Spleen (tissue), 11 donors: Measurements from ENCODE around the gene ADCY4. TPM values are rescaled to one million over a fixed set of nuclear protein-coding genes. Genes with fewer than 3 reads are reported as not detected.

ENCODE experiments used
- DNase-seq: peaks from one replicate; pipeline ENCODE4 v3.0.0-alpha.2; 2020
- H3K27ac ChIP-seq, 8 donors: fragments of 200-600 bp; sonication (generic) in 7 of 8; 1 replicate in 4 of 8; 2 replicates in 4 of 8; pipeline versions ENCODE4 v1.5.0 to v1.8.0; 2016 to 2021; ENCODE audit warnings: inconsistent platforms in 4 of 8, mild to moderate bottlenecking in 4 of 8, moderate library complexity in 1 of 8
- H3K27me3 ChIP-seq, 7 donors: fragments of 200-600 bp; sonication (generic) in 6 of 7; replicated peaks in 1 of 7; 1 replicate in 4 of 7; 2 replicates in 3 of 7; pipeline versions ENCODE4 v1.5.0 to v1.8.0; 2016 to 2021; ENCODE audit warnings: inconsistent platforms in 3 of 7, mild to moderate bottlenecking in 1 of 7
- H3K36me3 ChIP-seq, 6 donors: fragments of 200-600 bp; sonication (generic) in 5 of 6; 1 replicate in 4 of 6; 2 replicates in 2 of 6; pipeline versions ENCODE4 v1.5.0 to v1.8.0; 2016 to 2021; ENCODE audit warnings: inconsistent platforms in 2 of 6
- H3K4me1 ChIP-seq, 6 donors: fragments of 200-600 bp; sonication (generic) in 5 of 6; 1 replicate in 3 of 6; 2 replicates in 3 of 6; pipeline versions ENCODE4 v1.5.0 to v1.8.0; 2016 to 2021; ENCODE audit warnings: inconsistent platforms in 3 of 6
- H3K4me3 ChIP-seq, 8 donors: fragments of 200-600 bp; sonication (generic) in 7 of 8; 1 replicate in 4 of 8; 2 replicates in 4 of 8; pipeline versions ENCODE4 v1.5.0 to v1.8.0; 2016 to 2021; ENCODE audit warnings: inconsistent platforms in 4 of 8, mild to moderate bottlenecking in 4 of 8, moderate library complexity in 2 of 8
- H3K9me3 ChIP-seq, 8 donors: fragments of 200-600 bp; sonication (generic) in 7 of 8; 1 replicate in 4 of 8; 2 replicates in 4 of 8; pipeline versions ENCODE4 v1.5.0 to v1.8.0; 2016 to 2021; ENCODE audit warnings: inconsistent platforms in 4 of 8
- CTCF ChIP-seq, 11 experiments: fragments of 200-600 bp in 7 of 11; fragments of 450-650 bp in 4 of 11; sonication (generic) in 4 of 11; IDR thresholded peaks in 8 of 11; conservative IDR thresholded peaks in 3 of 11; 1 replicate in 7 of 11; 2 replicates in 4 of 11; pipeline versions ENCODE4 v1.4.0 to v1.8.0; 2016 to 2021; ENCODE audit warnings: antibody characterized with exemption in 11 of 11, inconsistent platforms in 4 of 11, mild to moderate bottlenecking in 1 of 11
- POLR2A ChIP-seq, 3 donors: fragments of 450-650 bp; IDR thresholded peaks; one replicate each; pipeline ENCODE4 v1.5.1; 2017; ENCODE audit warnings: antibody characterized with exemption in 3 of 3, mild to moderate bottlenecking in 1 of 3
- POLR2AphosphoS5 ChIP-seq, 3 donors: sonication (generic); formaldehyde crosslinking; IDR thresholded peaks; one replicate each; pipeline ENCODE4 v1.5.1; 2017; ENCODE audit warnings: antibody characterized with exemption in 3 of 3
- WGBS, 5 donors: extraction: QIAGEN DNeasy Blood & Tissue Kit in 3 of 5; methylation state at CpG; one replicate each; pipeline versions ENCODE4 v1.1.5 to v1.1.7; 2013 to 2018; 5-methylcytosine and 5-hydroxymethylcytosine counted together
- intact Hi-C: fragments of 100-400 bp; cut with DNase I; formaldehyde crosslinking; loops from one replicate; pipeline ENCODE4 v1.15.0; 2023; ENCODE audit warnings: low total_unique reads
- polyA plus RNA-seq, 3 donors: library from polyadenylated mRNA; stranded (reverse); fragments of 200-250 nt; gene quantifications; one replicate each; pipeline ENCODE4 v1.2.1, GENCODE V29; 2013
- total RNA-seq, 7 donors: library from RNA; depleted of rRNA in 3 of 7; stranded (reverse); fragments of >200 nt in 3 of 7; fragmentation: NEBNext Ultra II Directional in 4 of 7; extraction: Animal tissue kit (Norgen Biotek cat#: 25700) in 4 of 7; gene quantifications; one replicate each; pipeline versions ENCODE4 v1.1.0 to v1.2.1, GENCODE V29; 2016 to 2021
- donor health status: healthy with polysubstance abuse.
- donor health status: DM: no; HTN: no; CAD: no; lungs with moderate emphysema.
- donor health status: DM: no; HTN: no; CAD: no.
- donor health status: Bipolar disorder and iron deficiency.
- donor health status: healthy.
- donor health status: DM: no; HTN: no; CAD: no.
- donor health status: DM: yes; HTN: yes; CAD: no.

ADCY4 gene
- total and polyA plus RNA-seq, 10 donors: 13.0 to 114 (median 56.7) TPM

DNA sequence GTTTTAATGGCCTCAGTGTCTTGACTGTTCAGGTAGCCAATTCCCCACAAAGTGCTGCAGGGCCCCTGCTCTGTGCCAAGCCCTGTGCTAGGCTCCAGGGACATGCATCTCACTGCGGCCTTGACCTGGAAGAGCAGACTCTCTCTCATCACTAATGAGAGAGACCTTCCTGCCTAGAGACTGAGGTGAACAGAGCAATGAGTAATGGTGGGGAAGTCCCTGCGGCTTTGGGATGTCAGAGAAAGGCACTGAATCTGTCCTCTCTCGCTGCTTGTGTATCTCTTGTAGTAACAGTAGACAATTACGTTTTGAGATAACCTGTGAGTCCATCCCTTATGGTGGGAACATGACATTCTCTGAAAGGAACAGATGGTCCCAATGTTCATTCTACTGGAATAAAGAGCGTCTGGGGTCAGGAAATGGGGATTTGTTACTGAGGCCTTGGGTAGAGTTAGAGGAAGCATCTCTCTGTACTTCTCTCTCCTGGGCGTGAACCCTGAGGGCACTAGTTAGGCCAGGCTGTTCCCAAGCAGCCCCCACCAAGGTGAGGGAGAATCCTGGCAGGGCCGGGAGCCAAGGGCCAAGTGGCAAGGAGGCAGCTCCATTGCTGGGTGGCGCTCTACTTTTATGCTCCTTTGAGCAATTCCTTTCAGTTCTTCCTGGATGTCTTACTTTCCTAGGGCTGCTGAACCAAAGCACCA, 46.6 kb upstream of the ADCY4 start:
- Histone ChIP-seq H3K36me3 (no peaks in the 10 kb centered on the region), H3K27ac (no peak overlapping the region), H3K4me1 (no peaks in the 10 kb centered on the region), H3K4me3 (no peak overlapping the region), H3K27me3 (peaks cover 0 to 4% (median 0%) of the 10 kb centered on the region in 7 donors), H3K9me3 (no peaks in the 10 kb centered on the region)
- no peak for DNase-seq
- no peak for TF ChIP-seq CTCF (IDR thresholded peaks at IDR 0.05 in 8 of 11, conservative IDR thresholded peaks at IDR 0.05 in 3 of 11)
- intact Hi-C loops: no loop called here
- 63 to 86% (median 81%) methylated on average over 7 to 8 of the region's 8 CpGs for WGBS, 5 donors

DNA sequence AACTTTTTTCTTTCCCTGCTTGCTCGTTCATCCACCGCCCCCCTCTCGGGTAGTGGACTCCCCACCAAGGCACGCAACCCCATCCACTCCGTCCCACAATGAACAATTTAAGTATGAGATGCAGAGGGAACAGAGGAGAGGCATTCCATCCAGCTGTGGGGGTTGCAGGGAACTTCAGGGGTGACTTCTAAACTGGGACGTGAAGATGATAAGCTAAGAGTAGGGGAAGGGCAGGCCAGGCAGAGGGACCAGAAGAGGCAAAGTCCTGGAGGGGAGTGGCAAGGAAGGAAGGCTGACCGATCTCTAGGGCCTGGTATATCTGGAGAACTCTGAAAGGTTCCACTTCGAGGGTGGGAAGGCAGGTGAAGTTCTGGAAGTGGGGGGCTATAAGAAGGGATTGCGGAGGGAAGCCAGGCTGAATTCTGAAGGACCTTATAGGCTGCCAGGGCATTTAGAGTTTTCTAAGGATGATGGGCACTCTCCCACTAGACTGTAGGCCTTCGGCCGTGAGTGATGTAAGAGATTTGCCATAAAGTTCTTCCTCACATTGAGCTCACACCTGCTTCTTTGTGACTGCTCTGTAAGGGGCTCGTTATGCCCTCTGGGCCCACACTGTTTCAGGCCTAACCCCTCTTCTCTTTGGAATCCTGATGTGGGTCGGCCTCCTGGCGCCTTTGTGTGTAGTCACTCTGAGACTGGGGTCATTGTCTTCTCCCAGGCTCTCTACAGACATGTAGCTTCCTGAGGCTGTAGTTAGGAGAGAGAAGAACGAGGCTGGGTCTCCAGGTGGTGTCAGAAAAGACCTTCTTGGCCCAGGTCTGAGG, 45.2 kb upstream of the ADCY4 start:
- WGBS, 5 donors: 79 to 85% (median 84%) methylated on average over 15 of the region's 15 CpGs
- H3K4me1 ChIP-seq: no peaks in the 10 kb centered on the region
- H3K4me3 ChIP-seq: no peak overlapping the region
- no peak for TF ChIP-seq POLR2AphosphoS5 (IDR thresholded peaks at IDR 0.05)
- TF ChIP-seq CTCF (IDR thresholded peaks at IDR 0.05 in 8 of 11, conservative IDR thresholded peaks at IDR 0.05 in 3 of 11): no peak
- TF ChIP-seq POLR2A (IDR thresholded peaks at IDR 0.05): no peak
- H3K27me3 ChIP-seq: peaks cover 0 to 10% (median 0%) of the 10 kb centered on the region in 7 donors
- no peaks in the 10 kb centered on the region for H3K36me3 ChIP-seq
- H3K27ac ChIP-seq: no peak overlapping the region
- H3K9me3 ChIP-seq: no peaks in the 10 kb centered on the region
- intact Hi-C loops: no loop called here
- no peak for DNase-seq

DNA sequence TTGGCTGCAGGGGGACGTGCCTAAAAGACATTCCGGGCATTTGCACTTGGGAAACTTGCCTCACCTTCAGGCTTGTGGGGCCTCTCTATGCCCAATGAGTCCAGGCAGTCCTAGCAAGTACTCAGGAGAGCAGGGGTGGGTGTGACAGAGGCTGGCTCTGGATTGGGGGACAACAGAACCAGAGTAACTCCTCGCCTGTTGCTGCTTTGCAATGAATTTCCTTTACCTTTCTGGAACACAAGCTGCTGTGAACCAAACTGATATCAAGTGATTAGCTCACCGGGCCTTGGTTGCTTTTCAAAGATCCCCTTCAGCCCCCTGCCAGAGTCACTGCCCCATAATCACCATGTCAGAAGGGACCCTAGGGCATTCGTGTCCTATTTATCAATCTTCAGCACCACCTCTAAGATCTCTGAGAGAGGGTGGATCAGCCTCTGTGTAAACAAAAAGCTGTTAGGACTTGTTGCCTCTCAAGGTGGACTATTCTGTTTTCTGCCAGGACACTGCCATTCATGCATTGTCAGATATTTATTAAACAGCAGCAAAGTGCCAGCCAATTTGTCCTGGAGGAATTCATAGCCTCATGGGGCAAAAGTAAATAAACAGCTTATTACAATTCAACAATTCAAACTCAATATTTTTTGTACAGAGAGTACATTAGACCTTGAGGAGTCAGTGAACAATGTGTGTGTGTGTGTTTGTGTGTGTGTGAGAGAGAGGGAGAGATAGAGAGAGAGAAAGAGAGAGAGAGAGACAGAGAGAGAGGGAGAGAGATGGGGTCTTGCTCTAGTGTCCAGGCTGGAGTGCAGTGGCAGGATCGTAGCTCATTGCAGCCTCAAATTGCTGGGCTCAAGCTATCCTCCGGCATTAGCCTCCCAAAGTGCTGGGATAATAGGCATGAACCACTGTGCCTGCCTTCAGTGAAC, 44.4 kb upstream of the ADCY4 start:
- 79 to 91% (median 88%) methylated on average over 7 of the region's 7 CpGs for WGBS, 5 donors

More for the DNA sequence above, 44.4 kb upstream of the ADCY4 start:
- Histone ChIP-seq H3K4me1 (no peaks in the 10 kb centered on the region), H3K36me3 (no peaks in the 10 kb centered on the region), H3K27me3 (peaks cover 0 to 10% (median 0%) of the 10 kb centered on the region in 7 donors), H3K27ac (no peak overlapping the region), H3K4me3 (no peak overlapping the region), H3K9me3 (no peaks in the 10 kb centered on the region)
- no peak for DNase-seq
- no peak for TF ChIP-seq CTCF (IDR thresholded peaks at IDR 0.05 in 8 of 11, conservative IDR thresholded peaks at IDR 0.05 in 3 of 11)
- no peak for TF ChIP-seq POLR2A (IDR thresholded peaks at IDR 0.05)
- TF ChIP-seq POLR2AphosphoS5 (IDR thresholded peaks at IDR 0.05): no peak
- intact Hi-C loops: no loop called here
